Left ventricle myocardium inferior (tissue), 1 donor: Measurements from ENCODE around the gene ZNF776. TPM values are rescaled to one million over a fixed set of nuclear protein-coding genes. Genes with fewer than 3 reads are reported as not detected.

Experiments used
- DNase-seq: peaks from one replicate; pipeline ENCODE4 v3.0.0-alpha.2; 2020
- H3K27ac ChIP-seq: fragments of 200-600 bp; replicated peaks from 2 replicates; pipeline ENCODE4 v1.8.0; 2021
- H3K27me3 ChIP-seq: fragments of 200-600 bp; 2 replicates; pipeline ENCODE4 v1.8.0; 2021; ENCODE audit warnings: low read depth
- H3K36me3 ChIP-seq: fragments of 200-600 bp; 2 replicates; pipeline ENCODE4 v1.8.0; 2021
- H3K4me1 ChIP-seq: fragments of 200-600 bp; 2 replicates; pipeline ENCODE4 v1.8.0; 2021
- H3K4me3 ChIP-seq: fragments of 200-600 bp; 2 replicates; pipeline ENCODE4 v1.8.0; 2021; ENCODE audit warnings: mild to moderate bottlenecking, moderate library complexity
- H3K9me3 ChIP-seq: fragments of 200-600 bp; replicated peaks from 2 replicates; pipeline ENCODE4 v1.8.0; 2021
- CTCF ChIP-seq: fragments of 200-600 bp; IDR thresholded peaks from 2 replicates; pipeline ENCODE4 v1.8.0; 2021; ENCODE audit warnings: antibody characterized with exemption, mild to moderate bottlenecking, borderline replicate concordance
- intact Hi-C: fragments of 100-400 bp; cut with micrococcal nuclease; formaldehyde crosslinking; loops from one replicate; pipeline ENCODE4 v1.11.0; 2022
- total RNA-seq: library from RNA; stranded (reverse); fragmentation: NEBNext Ultra II Directional; extraction: Animal tissue kit (Norgen Biotek cat#: 25700); gene quantifications from one replicate; pipeline ENCODE4 v1.2.1, GENCODE V29; 2021
- donor health status: DM: no; HTN: yes; CAD: no; lungs with severe emphysema.

The ZNF776 gene
- total RNA-seq, 1 donor from 2014 or later = 12.9 TPM

- Histone ChIP-seq H3K9me3 (no peaks in the 10 kb centered on the region), H3K36me3 (peaks cover 63% of the 10 kb centered on the region), H3K4me1 (peaks cover 48% of the 10 kb centered on the region), H3K27ac (no peak overlapping the region), H3K27me3 (no peaks in the 10 kb centered on the region), H3K4me3 (no peak overlapping the region)
- DNase-seq = no peak
- TF ChIP-seq CTCF = no peak
- intact Hi-C loops = no loop called here
These were observed 60.9 kb downstream of the ZNF776 start for GRCh38 chr19:57807541-57807940.

Other genes starting within 250 kb of the ZNF776 start
- 4.1 TPM for gene ZNF773, start 246.9 kb upstream of the ZNF776 start, total RNA-seq
- 3.8 TPM for gene ZNF549, start 219.5 kb upstream of the ZNF776 start, total RNA-seq
- 10.8 TPM for gene ZNF550, start 187.0 kb upstream of the ZNF776 start, total RNA-seq
- gene ZNF416, start 167.9 kb upstream of the ZNF776 start, total RNA-seq = 4.6 TPM
- 4.0 TPM for gene ZIK1, start 162.7 kb upstream of the ZNF776 start, total RNA-seq
- gene ZNF530, start 146.9 kb upstream of the ZNF776 start, total RNA-seq = 4.7 TPM
- 13.3 TPM for gene ZNF134, start 132.6 kb upstream of the ZNF776 start, total RNA-seq
- 10.0 TPM for gene ZNF211, start 113.6 kb upstream of the ZNF776 start, total RNA-seq
- not detected for gene ZSCAN4, start 77.9 kb upstream of the ZNF776 start, total RNA-seq
- 3.6 TPM for gene ZNF551, start 64.8 kb upstream of the ZNF776 start, total RNA-seq
- 4.8 TPM for gene ZNF154, start 37.6 kb upstream of the ZNF776 start, total RNA-seq
- gene ZNF671, start 19.2 kb upstream of the ZNF776 start, total RNA-seq = 9.3 TPM
- gene ZNF586, start 22.9 kb downstream of the ZNF776 start, total RNA-seq = 12.0 TPM
- gene ZNF552, start 68.1 kb downstream of the ZNF776 start, total RNA-seq = 3.9 TPM
- 6.7 TPM for gene ZNF587B, start 83.5 kb downstream of the ZNF776 start, total RNA-seq
- gene ZNF587, start 103.0 kb downstream of the ZNF776 start, total RNA-seq = 20.0 TPM
- gene ZNF814, start 142.2 kb downstream of the ZNF776 start, total RNA-seq = 11.2 TPM
- 10.6 TPM for gene ZNF417, start 169.8 kb downstream of the ZNF776 start, total RNA-seq
- gene ZNF418, start 188.6 kb downstream of the ZNF776 start, total RNA-seq = 10.9 TPM
- 10.8 TPM for gene ZNF256, start 200.9 kb downstream of the ZNF776 start, total RNA-seq
- 2.1 TPM for gene C19orf18, start 227.7 kb downstream of the ZNF776 start, total RNA-seq